GM19455 (cell line): ENCODE results near the gene CCKAR.
"Not testable (repeated sequence)": the region's sequence is repeated elsewhere in the genome, so short reads cannot be mapped to it uniquely, and the experiment has no call there.

ENCODE experiments used
- ATAC-seq: cut with Tn5 transposase; IDR thresholded peaks from one replicate; pipeline ENCODE4 v1.9.1; 2021; ENCODE audit not compliant: unreplicated experiment

Gene CCKAR, protein sequence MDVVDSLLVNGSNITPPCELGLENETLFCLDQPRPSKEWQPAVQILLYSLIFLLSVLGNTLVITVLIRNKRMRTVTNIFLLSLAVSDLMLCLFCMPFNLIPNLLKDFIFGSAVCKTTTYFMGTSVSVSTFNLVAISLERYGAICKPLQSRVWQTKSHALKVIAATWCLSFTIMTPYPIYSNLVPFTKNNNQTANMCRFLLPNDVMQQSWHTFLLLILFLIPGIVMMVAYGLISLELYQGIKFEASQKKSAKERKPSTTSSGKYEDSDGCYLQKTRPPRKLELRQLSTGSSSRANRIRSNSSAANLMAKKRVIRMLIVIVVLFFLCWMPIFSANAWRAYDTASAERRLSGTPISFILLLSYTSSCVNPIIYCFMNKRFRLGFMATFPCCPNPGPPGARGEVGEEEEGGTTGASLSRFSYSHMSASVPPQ

GRCh38 chr4:26490111-26490959, at the start of gene CCKAR:
Gene CCKAR (minus strand): TSS chr4:26490484. CDS start chr4:26490267, 217 bp downstream.
- ATAC-seq, result no peak

DNA sequence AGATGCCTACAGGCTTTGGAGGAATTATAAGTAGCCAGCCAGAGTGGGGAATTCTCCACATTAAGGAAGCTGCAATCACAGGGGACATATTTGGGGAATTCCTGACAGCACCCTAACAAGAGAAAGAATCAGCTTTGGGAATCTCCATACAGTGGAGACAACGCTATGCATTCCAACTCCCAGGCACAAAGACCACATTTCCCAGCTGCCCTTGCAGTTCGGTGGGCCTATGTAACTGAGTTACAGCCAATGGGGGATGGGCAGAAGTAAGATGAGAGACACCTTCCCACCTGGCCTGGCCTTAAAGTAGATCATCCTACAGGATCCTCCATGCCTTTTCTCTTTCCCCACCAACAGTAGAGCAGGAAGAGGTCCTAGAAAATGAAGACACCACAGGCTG, 43.4 kb upstream of the CCKAR start:
- no peak for ATAC-seq

DNA sequence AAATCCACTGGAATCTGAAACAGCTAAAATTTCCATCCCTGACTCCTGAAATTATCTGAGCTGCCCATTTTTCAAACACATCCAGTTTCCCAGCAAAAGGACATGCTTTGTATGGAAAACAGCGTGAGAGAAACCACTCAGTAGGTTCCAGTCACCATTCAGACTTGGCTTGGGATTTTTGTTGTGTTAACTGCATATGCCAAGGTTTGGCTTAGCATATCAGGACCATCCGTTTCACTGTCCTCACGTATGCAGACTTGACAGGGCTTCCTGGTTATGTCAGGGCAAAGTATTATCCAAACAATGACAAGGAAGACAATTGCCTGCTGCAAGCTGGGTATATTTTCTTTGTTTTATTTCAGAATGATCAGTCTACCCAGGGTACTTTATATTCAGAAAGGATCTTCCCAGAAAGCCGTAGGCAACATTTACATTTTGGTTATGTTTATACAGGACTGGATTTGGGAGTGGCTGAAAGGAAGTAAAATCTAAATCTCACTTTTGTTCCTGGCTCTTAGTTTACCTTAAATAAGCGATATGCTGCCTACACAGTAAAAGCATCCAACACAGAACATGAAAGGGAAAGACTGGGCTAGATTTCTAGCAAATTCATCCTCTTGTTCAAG, 41.3 kb upstream of the CCKAR start:
- no peak for ATAC-seq

GRCh38 chr4:26530099-26530498, 39.8 kb upstream of the CCKAR start:
- no peak for ATAC-seq

DNA sequence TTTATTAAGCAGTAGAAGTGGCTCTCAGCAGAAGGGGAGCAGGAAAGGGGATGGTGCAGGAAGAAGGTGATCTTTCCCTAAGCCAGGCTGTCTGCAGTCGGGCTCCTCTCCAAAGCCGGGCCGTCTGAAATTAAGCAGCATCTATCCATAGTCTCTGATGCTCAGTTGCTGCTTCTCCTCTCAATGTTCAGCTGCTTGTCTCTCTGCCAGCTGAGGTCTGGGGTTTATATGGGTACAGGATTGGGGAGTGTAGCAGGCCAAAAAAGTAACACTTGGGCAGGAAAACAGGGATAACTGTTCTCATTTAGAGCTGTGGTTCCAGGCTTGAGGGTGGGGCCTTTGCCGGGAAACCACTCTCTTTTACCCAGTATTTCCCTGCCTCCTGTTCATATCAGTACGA, 39.2 kb upstream of the CCKAR start:
- ATAC-seq, result no peak

GRCh38 chr4:26525771-26526150, 35.5 kb upstream of the CCKAR start:
- ATAC-seq, result no peak

- no peak for ATAC-seq
These were observed 35.0 kb upstream of the CCKAR start for GRCh38 chr4:26525136-26525770.

DNA sequence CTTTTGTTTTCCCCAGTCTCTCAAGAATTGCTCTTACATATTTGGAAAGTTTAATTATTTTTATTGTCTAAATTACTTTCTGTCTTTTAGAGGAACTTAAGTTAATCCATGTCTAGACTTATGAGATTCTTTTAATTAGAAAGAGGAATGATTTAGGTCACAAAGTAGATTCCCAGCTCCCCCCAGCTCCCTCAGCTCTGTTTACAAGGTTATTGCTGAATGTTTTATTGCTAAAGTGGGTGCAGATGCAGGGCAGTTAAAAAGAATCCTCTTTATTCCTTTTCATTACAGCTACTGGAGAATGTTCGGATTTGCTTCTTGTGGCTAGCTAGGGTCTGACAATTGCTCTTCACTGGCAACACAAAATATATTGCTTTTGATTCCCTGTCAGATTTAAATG, 33.7 kb upstream of the CCKAR start:
- ATAC-seq, result no peak

- no peak for ATAC-seq
These were observed 32.2 kb upstream of the CCKAR start for GRCh38 chr4:26522478-26522877.

- ATAC-seq, result no peak
These were observed 30.6 kb upstream of the CCKAR start for GRCh38 chr4:26520728-26521450.

- ATAC-seq, result no peak
These were observed 25.7 kb upstream of the CCKAR start for GRCh38 chr4:26515936-26516335.

DNA sequence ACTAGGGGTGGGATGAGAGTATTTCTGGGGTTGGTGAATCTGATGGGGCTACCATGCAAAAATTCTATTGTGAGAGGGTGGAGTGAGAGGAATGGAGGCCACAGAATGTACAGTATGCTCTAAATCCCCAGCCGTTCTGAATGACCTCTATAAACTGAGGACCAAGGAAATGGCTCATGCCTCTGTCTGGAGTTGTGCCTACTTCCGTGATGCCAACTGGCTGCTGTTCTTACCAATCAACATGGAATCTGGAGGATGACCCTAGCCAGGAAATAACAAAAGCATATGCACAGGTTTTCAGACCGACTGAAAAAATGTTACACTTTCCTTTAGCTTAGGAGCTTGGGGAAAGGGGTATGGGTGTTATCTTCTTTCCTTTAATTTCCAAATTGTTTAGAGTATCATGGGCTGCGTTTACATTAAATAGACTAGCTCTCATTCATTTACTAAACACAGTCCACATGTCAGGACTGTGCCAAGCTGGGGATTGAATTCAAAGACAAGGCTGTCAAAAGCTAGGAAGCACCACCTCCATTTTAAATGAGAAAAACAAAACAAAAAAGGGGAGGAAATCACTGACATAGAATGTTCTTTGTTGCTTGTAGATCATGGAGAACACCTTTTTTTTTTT, 20.2 kb upstream of the CCKAR start:
- no peak for ATAC-seq

GRCh38 chr4:26509681-26510333, 19.5 kb upstream of the CCKAR start:
- no peak for ATAC-seq

DNA sequence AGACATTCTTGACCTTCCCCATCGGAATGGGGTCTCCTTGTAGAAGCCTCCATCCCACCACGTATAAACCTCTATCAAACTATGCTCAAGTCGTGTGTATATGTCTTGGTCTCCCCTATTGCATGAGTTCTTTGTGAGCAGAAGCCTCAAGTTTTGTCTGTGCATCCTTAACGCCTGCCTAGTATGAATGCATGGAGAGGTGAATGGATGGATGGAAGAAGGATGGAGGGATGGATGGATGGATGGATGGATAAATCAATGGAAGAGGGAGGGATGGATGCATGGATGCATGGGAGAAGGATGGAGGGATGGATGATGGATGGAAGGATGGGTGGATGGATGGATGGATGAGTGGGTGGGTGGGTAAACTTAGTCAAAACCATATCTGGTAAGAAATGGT, 17.0 kb upstream of the CCKAR start:
- ATAC-seq, result no peak

DNA sequence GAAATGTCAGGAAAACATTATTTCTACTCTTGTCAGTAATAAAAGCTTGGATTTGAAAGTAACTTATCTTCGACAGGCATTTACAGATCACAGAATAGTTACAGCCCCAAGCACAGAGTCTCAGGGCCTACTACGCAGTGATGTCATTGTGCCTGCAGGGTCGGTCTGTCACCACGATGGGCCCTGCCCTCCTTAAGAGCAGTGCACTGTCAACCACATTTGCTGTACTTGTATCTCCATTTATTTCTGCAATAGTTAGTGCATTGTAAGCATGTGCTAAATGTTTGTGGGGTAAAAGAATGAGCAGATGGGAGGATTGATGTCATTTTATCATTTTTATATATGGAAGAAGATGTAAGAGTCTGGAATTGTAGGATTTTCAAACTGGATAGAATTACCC, 13.6 kb upstream of the CCKAR start:
- ATAC-seq, result no peak

GRCh38 chr4:26503427-26503826, 13.1 kb upstream of the CCKAR start:
- no peak for ATAC-seq

- ATAC-seq, result not testable (repeated sequence)
These were observed 10.3 kb upstream of the CCKAR start for GRCh38 chr4:26500565-26500999.

- no peak for ATAC-seq
These were observed 6.0 kb upstream of the CCKAR start for GRCh38 chr4:26496207-26496783.

DNA sequence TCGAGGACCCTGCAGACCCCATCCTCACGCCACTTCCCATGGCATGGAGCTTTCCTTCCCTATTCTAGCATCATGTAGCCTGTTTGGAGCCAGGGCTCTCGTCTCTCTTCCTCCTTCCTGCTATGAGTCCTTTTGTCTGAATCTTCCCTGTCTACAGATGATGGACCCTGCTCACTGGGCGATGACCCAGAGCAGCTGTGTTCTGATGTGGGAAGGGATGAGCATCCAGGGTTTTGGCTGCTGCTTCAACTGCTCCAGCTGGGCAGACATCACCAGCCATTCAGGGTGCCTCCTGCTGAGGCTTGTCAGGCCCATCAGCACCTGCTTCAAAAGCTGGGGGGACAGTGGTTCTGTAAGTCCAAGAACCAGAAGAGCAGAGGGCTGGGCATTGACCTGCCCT, 3.2 kb upstream of the CCKAR start:
- ATAC-seq, result no peak
